H1 (cell line): ENCODE measurements around the gene RASD2. TPM values are rescaled to one million over a fixed set of nuclear protein-coding genes. Genes with fewer than 3 reads are reported as not detected.

Experiments
- CTCF ChIA-PET: fragments of 300-600 bp; sonication (Branson Sonifier 250); formaldehyde crosslinking; loops from one replicate; lab custom pipeline; 2021; ENCODE audit not compliant: partially characterized antibody; lab: Charles Lee
- POLR2A ChIA-PET: fragments of 300-600 bp; sonication (Branson Sonifier 250); formaldehyde crosslinking; loops from one replicate; lab custom pipeline; 2021; ENCODE audit warnings: inconsistent platforms; ENCODE audit not compliant: partially characterized antibody; lab: Charles Lee
- DNase-seq, 2 experiments: peaks; one replicate each; pipeline versions ENCODE4 v3.0.0 to v3.0.0-alpha.2; 2010 to 2022; ENCODE audit warnings: low spot score in 2 of 2, low read depth in 1 of 2, mixed read lengths in 1 of 2
- FAIRE-seq: peaks from 2 replicates; lab custom pipeline; 2011; peaks lifted over from hg19 to GRCh38; lab: Jason Lieb, UNC
- H2AFZ ChIP-seq: 2 replicates; pipeline ENCODE4 v1.8.1; 2012; ENCODE audit warnings: low read length, inconsistent platforms
- H2AK5ac ChIP-seq: 2 replicates; pipeline ENCODE4 v1.6.1; 2013; ENCODE audit warnings: low read depth, low read length
- H2BK120ac ChIP-seq: replicated peaks from 2 replicates; pipeline ENCODE3; 2013; ENCODE audit warnings: low read depth, low read length, inconsistent platforms
- H2BK12ac ChIP-seq: 2 replicates; pipeline ENCODE4 v1.6.1; 2013; ENCODE audit warnings: low read depth, low read length
- H2BK15ac ChIP-seq: 2 replicates; pipeline ENCODE4 v1.6.1; 2013; ENCODE audit warnings: low read length
- H2BK20ac ChIP-seq: 2 replicates; pipeline ENCODE4 v1.6.1; 2013; ENCODE audit warnings: low read length
- H2BK5ac ChIP-seq: 2 replicates; pipeline ENCODE4 v1.6.1; 2013; ENCODE audit warnings: low read depth, low read length
- H3K14ac ChIP-seq: 2 replicates; pipeline ENCODE4 v1.6.1; 2013; ENCODE audit warnings: inconsistent platforms; ENCODE audit not compliant: insufficient read length
- H3K18ac ChIP-seq: 2 replicates; pipeline ENCODE4 v1.6.1; 2013; ENCODE audit warnings: low read length; ENCODE audit errors: extremely low read depth
- H3K23ac ChIP-seq: 2 replicates; pipeline ENCODE4 v1.6.1; 2013; ENCODE audit warnings: inconsistent platforms; ENCODE audit not compliant: insufficient read length
- H3K23me2 ChIP-seq: 2 replicates; pipeline ENCODE4 v1.6.1; 2013; ENCODE audit warnings: low read depth, low read length
- H3K27ac ChIP-seq: 2 replicates; pipeline ENCODE4 v1.6.1; 2011; ENCODE audit warnings: low read depth, low read length, inconsistent platforms
- H3K27me3 ChIP-seq, 4 experiments: replicated peaks in 1 of 4; 1 replicate in 1 of 4; 2 replicates in 3 of 4; pipeline versions ENCODE4 v1.6.1 to v1.8.1; 2011 to 2013; ENCODE audit warnings: low read length in 3 of 4, mild to moderate bottlenecking in 3 of 4, inconsistent platforms in 2 of 4, mixed read lengths in 2 of 4, moderate library complexity in 1 of 4; ENCODE audit not compliant: control insufficient read depth in 3 of 4, insufficient read depth in 3 of 4; ENCODE audit errors: extremely low read depth in 1 of 4
- H3K36me3 ChIP-seq, 4 experiments: 2 replicates each; pipeline versions ENCODE4 v1.6.1 to v1.8.1; 2011 to 2013; ENCODE audit warnings: mild to moderate bottlenecking in 4 of 4, low read length in 3 of 4, moderate library complexity in 2 of 4, control low read depth in 1 of 4, inconsistent platforms in 1 of 4; ENCODE audit not compliant: insufficient read depth in 4 of 4, control insufficient read depth in 2 of 4
- H3K4ac ChIP-seq: replicated peaks from 2 replicates; pipeline ENCODE3; 2013; ENCODE audit warnings: low read length, low read depth, mixed read lengths, inconsistent platforms; ENCODE audit not compliant: insufficient read length
- H3K4me1 ChIP-seq, 4 experiments: replicated peaks in 1 of 4; 1 replicate in 1 of 4; 2 replicates in 3 of 4; pipeline versions ENCODE4 v1.6.1 to v1.8.1; 2011 to 2013; ENCODE audit warnings: low read length in 3 of 4, inconsistent platforms in 2 of 4, mixed read lengths in 1 of 4; ENCODE audit not compliant: insufficient read depth in 4 of 4, control insufficient read depth in 3 of 4
- H3K4me2 ChIP-seq, 2 experiments: 2 replicates each; pipeline versions ENCODE4 v1.6.1 to v1.8.1; 2011 to 2013; ENCODE audit warnings: low read depth in 2 of 2, low read length in 2 of 2, control low read depth in 1 of 2, inconsistent platforms in 1 of 2, mild to moderate bottlenecking in 1 of 2; ENCODE audit not compliant: insufficient read depth in 1 of 2
- H3K4me3 ChIP-seq, 4 experiments: fragments of 200-600, 300-600 bp in 1 of 4; sonication (generic), shearing (Covaris generic), sonication (Bioruptor Twin) in 1 of 4; 2 replicates each; pipeline versions ENCODE4 v1.5.1 to v1.8.1; 2011 to 2016; ENCODE audit warnings: low read length in 4 of 4, low read depth in 3 of 4, control low read depth in 2 of 4, inconsistent platforms in 2 of 4, mild to moderate bottlenecking in 2 of 4, mixed read lengths in 1 of 4, moderate library complexity in 1 of 4; ENCODE audit not compliant: insufficient read depth in 2 of 4; ENCODE audit errors: extremely low read depth in 1 of 4
- H3K56ac ChIP-seq: replicated peaks from 2 replicates; pipeline ENCODE3; 2013; ENCODE audit warnings: low read depth, mild to moderate bottlenecking, mixed read lengths, low read length, inconsistent platforms; ENCODE audit not compliant: insufficient read length
- H3K79me1 ChIP-seq: 2 replicates; pipeline ENCODE4 v1.6.1; 2013; ENCODE audit warnings: low read depth, low read length, control low read depth
- H3K79me2 ChIP-seq, 2 experiments: 2 replicates each; pipeline versions ENCODE4 v1.6.1 to v1.8.1; 2012 to 2013; ENCODE audit warnings: low read length in 2 of 2, mild to moderate bottlenecking in 2 of 2, inconsistent platforms in 1 of 2; ENCODE audit not compliant: insufficient read depth in 2 of 2, control insufficient read depth in 1 of 2
- H3K9ac ChIP-seq, 4 experiments: replicated peaks in 1 of 4; 1 replicate in 1 of 4; 2 replicates in 3 of 4; pipeline versions ENCODE4 v1.6.1 to v1.8.1; 2011 to 2013; ENCODE audit warnings: low read depth in 3 of 4, low read length in 3 of 4, control low read depth in 2 of 4, mild to moderate bottlenecking in 2 of 4, moderate library complexity in 2 of 4, inconsistent platforms in 1 of 4; ENCODE audit errors: extremely low read depth in 1 of 4
- H3K9me3 ChIP-seq, 2 experiments: 2 replicates each; pipeline versions ENCODE4 v1.6.1 to v1.8.1; 2012 to 2013; ENCODE audit warnings: mild to moderate bottlenecking in 2 of 2, moderate library complexity in 2 of 2, control low read depth in 1 of 2, inconsistent platforms in 1 of 2, low read depth in 1 of 2, low read length in 1 of 2, mixed read lengths in 1 of 2; ENCODE audit not compliant: insufficient read depth in 2 of 2
- H4K20me1 ChIP-seq, 2 experiments: replicated peaks in 1 of 2; 2 replicates each; pipeline versions ENCODE3 to v1.8.1; 2011 to 2013; ENCODE audit warnings: inconsistent platforms in 2 of 2, low read length in 2 of 2, mild to moderate bottlenecking in 1 of 2; ENCODE audit not compliant: insufficient read depth in 2 of 2, control insufficient read depth in 1 of 2
- H4K5ac ChIP-seq: 2 replicates; pipeline ENCODE4 v1.6.1; 2013; ENCODE audit warnings: low read length, low read depth, mixed read lengths, inconsistent platforms; ENCODE audit not compliant: insufficient read length
- H4K8ac ChIP-seq: 2 replicates; pipeline ENCODE4 v1.8.0; 2013; ENCODE audit warnings: mild to moderate bottlenecking, moderate library complexity, low read length, inconsistent platforms; ENCODE audit not compliant: insufficient read depth; ENCODE audit errors: extremely low read depth
- H4K91ac ChIP-seq: replicated peaks from 2 replicates; pipeline ENCODE3; 2013; ENCODE audit warnings: low read length, mixed read lengths, inconsistent platforms; ENCODE audit not compliant: insufficient read length
- ASH2L ChIP-seq: fragments of 200-600, 300-600 bp; sonication (generic); IDR thresholded peaks from one replicate; pipeline ENCODE4 v1.7.1; 2017; ENCODE audit warnings: low read length
- ATF3 ChIP-seq: IDR thresholded peaks from 2 replicates; pipeline ENCODE4 v1.6.1; 2011; ENCODE audit warnings: low read depth, mild to moderate bottlenecking, low read length; ENCODE audit not compliant: insufficient read depth
- E2F6 ChIP-seq: IDR thresholded peaks from 2 replicates; pipeline ENCODE4 v1.6.1; 2012; ENCODE audit warnings: inconsistent platforms
- HDAC2 ChIP-seq, 2 experiments: fragments of 300-600 bp in 1 of 2; sonication (generic) in 1 of 2; IDR thresholded peaks; 2 replicates each; pipeline ENCODE4 v1.6.1; 2011 to 2012; ENCODE audit warnings: low read depth in 2 of 2, low read length in 2 of 2, mild to moderate bottlenecking in 2 of 2, moderate library complexity in 2 of 2, borderline replicate concordance in 1 of 2, inconsistent platforms in 1 of 2
- KDM4A ChIP-seq: IDR thresholded peaks from one replicate; pipeline ENCODE4 v1.7.1; 2012; ENCODE audit warnings: low read depth, mild to moderate bottlenecking, moderate library complexity, low read length, inconsistent platforms; ENCODE audit not compliant: severe bottlenecking
- NRF1 ChIP-seq: IDR thresholded peaks from 2 replicates; pipeline ENCODE4 v1.6.1; 2011; ENCODE audit warnings: mild to moderate bottlenecking, low read depth, low read length, improper control_type of control experiment
- POLR2A ChIP-seq, 2 experiments: IDR thresholded peaks; 1 replicate in 1 of 2; 2 replicates in 1 of 2; pipeline ENCODE4 v1.6.1; 2011; ENCODE audit warnings: low read depth in 2 of 2, low read length in 2 of 2, mild to moderate bottlenecking in 2 of 2; ENCODE audit errors: control extremely low read depth in 1 of 2
- RFX5 ChIP-seq: IDR thresholded peaks from 2 replicates; pipeline ENCODE4 v1.6.1; 2011; ENCODE audit warnings: low read depth, low read length, improper control_type of control experiment, borderline replicate concordance
- RXRA ChIP-seq: IDR thresholded peaks from 2 replicates; pipeline ENCODE4 v1.6.1; 2011; ENCODE audit warnings: low read depth, mild to moderate bottlenecking, low read length, moderate library complexity; ENCODE audit not compliant: insufficient read depth
- SIRT6 ChIP-seq: IDR thresholded peaks from one replicate; pipeline ENCODE4 v1.7.1; 2012; ENCODE audit warnings: low read length, inconsistent platforms
- SIX5 ChIP-seq: IDR thresholded peaks from 2 replicates; pipeline ENCODE4 v1.6.1; 2011; ENCODE audit warnings: mild to moderate bottlenecking, low read depth, low read length
- SUZ12 ChIP-seq: fragments of 200-600 bp; sonication (generic); IDR thresholded peaks from 2 replicates; pipeline ENCODE4 v1.6.1; 2012; ENCODE audit warnings: mild to moderate bottlenecking, inconsistent platforms, low read length, moderate library complexity, mixed read lengths
- WGBS, 2 experiments: shearing (Covaris generic) in 1 of 2; methylation state at CpG; one replicate each; pipeline versions ENCODE4 v1.1.6 to v1.1.7; 2013 to 2015; ENCODE audit warnings: low lambda C conversion rate in 2 of 2, mixed read lengths in 2 of 2, inconsistent platforms in 1 of 2, low coverage in 1 of 2, missing lambda C conversion rate in 1 of 2; ENCODE audit not compliant: insufficient replicate concordance in 2 of 2, insufficient coverage in 1 of 2, insufficient read length in 1 of 2; ENCODE audit errors: extremely low coverage in 1 of 2, missing lambda C conversion rate in 1 of 2; 5-methylcytosine and 5-hydroxymethylcytosine counted together
- polyA plus RNA-seq, 7 experiments: library from polyadenylated mRNA; depleted of rRNA in 3 of 7; stranded (reverse) in 5 of 7; unstranded in 2 of 7; fragments of >200 nt in 5 of 7; fragments of 200-250 nt in 2 of 7; gene quantifications; 1 replicate in 5 of 7; 2 replicates in 1 of 7; 4 replicates in 1 of 7; pipeline versions ENCODE4 v1.2.1 to v1.2.3, GENCODE V29; 2011 to 2013; ENCODE audit warnings: missing spikeins in 2 of 7, mixed read lengths in 2 of 7
- total RNA-seq: library from RNA; stranded (reverse); fragmentation: NEBNext Ultra II Directional; extraction: Animal tissue kit (Norgen Biotek cat#: 25700); gene quantifications from 2 replicates; pipeline ENCODE4 v1.2.1, GENCODE V29; 2021

Gene RASD2
- total and polyA plus RNA-seq, 2 of the 8 experiments (the other 6 are each of a cell fraction or from before 2014, with no cell fraction given), result 1.9 to 5.1 TPM

- H2AK5ac ChIP-seq, result no peak overlapping the region
- no peak overlapping the region for H3K18ac ChIP-seq
- H3K79me2 ChIP-seq, result no peaks in the 10 kb centered on the region
- H3K23me2 ChIP-seq, result no peaks in the 10 kb centered on the region
- H3K36me3 ChIP-seq, result no peaks in the 10 kb centered on the region
- ChIA-PET CTCF (interaction anchor here (0.6 to 3.4 kb wide), 3 partner anchors 8 to 142 kb away, joined by 3 to 16 read pairs (median 5); no protein-coding TSS in a partner anchor), POLR2A (no interaction called here)
- H4K5ac ChIP-seq, result no peak overlapping the region
- H2BK120ac ChIP-seq, result no peak overlapping the region
- no peak overlapping the region for H2AFZ ChIP-seq
- no peak overlapping the region for H2BK12ac ChIP-seq
- no peak overlapping the region for H4K8ac ChIP-seq
- no peak overlapping the region for H3K4me2 ChIP-seq
- no peaks in the 10 kb centered on the region for H3K9me3 ChIP-seq
- no peak overlapping the region for H4K91ac ChIP-seq
- H3K4me1 ChIP-seq, result no peaks in the 10 kb centered on the region
- H3K14ac ChIP-seq, result no peak overlapping the region
- no peak overlapping the region for H3K27ac ChIP-seq
- no peak overlapping the region for H3K56ac ChIP-seq
- no peak overlapping the region for H3K4ac ChIP-seq
- no peak overlapping the region for H3K23ac ChIP-seq
- no peaks in the 10 kb centered on the region for H3K27me3 ChIP-seq
- no peak overlapping the region for H2BK5ac ChIP-seq
- no peaks in the 10 kb centered on the region for H4K20me1 ChIP-seq
- H3K4me3 ChIP-seq, result no peak overlapping the region
- no peak overlapping the region for H2BK15ac ChIP-seq
- FAIRE-seq (no peak), DNase-seq (no peak)
- no peaks in the 10 kb centered on the region for H3K79me1 ChIP-seq
- no peak overlapping the region for H3K9ac ChIP-seq
- H2BK20ac ChIP-seq, result no peak overlapping the region
- 81% methylated on average over 8 of the region's 8 CpGs; no CpG with 5 or more reads in 1 of the 2 experiments for WGBS, 2 experiments
- TF ChIP-seq NRF1 (no peak), RFX5 (no peak), SUZ12 (no peak), E2F6 (no peak), ATF3 (no peak), ASH2L (no peak), HDAC2 (IDR thresholded peaks at IDR 0.05; ENCODE audit: borderline replicate concordance in 1 of 2, low read depth in 2 of 2, low read length in 2 of 2) (no peak), KDM4A (no peak), POLR2A (IDR thresholded peaks at IDR 0.05; ENCODE audit: control extremely low read depth in 1 of 2, low read depth in 2 of 2, low read length in 2 of 2) (no peak), SIX5 (no peak), RXRA (no peak), SIRT6 (no peak)
These were observed 31.9 kb downstream of the RASD2 start for GRCh38 chr22:35572556-35572955.
